Fibroblast of mammary gland (primary cell): ENCODE measurements around the gene PNPLA6.

Experiments
- DNase-seq: peaks from one replicate; pipeline ENCODE4 v3.0.0-alpha.2; 2010; ENCODE audit warnings: low read depth
- H3K4me3 ChIP-seq: 2 replicates; pipeline ENCODE4 v1.5.1; 2011; ENCODE audit warnings: low read depth, mild to moderate bottlenecking, low read length, moderate library complexity; ENCODE audit not compliant: control insufficient read depth
- CTCF ChIP-seq: conservative IDR thresholded peaks from 2 replicates; pipeline ENCODE4 v1.5.1; 2011; ENCODE audit warnings: low read depth, low read length, inconsistent platforms; ENCODE audit not compliant: control insufficient read depth, insufficient read depth

The PNPLA6 gene

GRCh38 chr19:7598180-7598579, 62.7 kb downstream of the PNPLA6 start:
- DNase-seq, result no peak
- H3K4me3 ChIP-seq, result no peak overlapping the region
- no peak for TF ChIP-seq CTCF

GRCh38 chr19:7600721-7601120, 65.2 kb downstream of the PNPLA6 start:
- no peak for DNase-seq
- H3K4me3 ChIP-seq, result no peak overlapping the region
- TF ChIP-seq CTCF, result no peak

GRCh38 chr19:7602240-7602934, 66.9 kb downstream of the PNPLA6 start:
- no peak for TF ChIP-seq CTCF
- DNase-seq, result no peak
- H3K4me3 ChIP-seq, result no peak overlapping the region

GRCh38 chr19:7602935-7603497, 67.5 kb downstream of the PNPLA6 start:
- DNase-seq, result no peak
- no peak overlapping the region for H3K4me3 ChIP-seq
- no peak for TF ChIP-seq CTCF

GRCh38 chr19:7603919-7604318, 68.4 kb downstream of the PNPLA6 start:
- no peak overlapping the region for H3K4me3 ChIP-seq
- no peak for DNase-seq
- no peak for TF ChIP-seq CTCF

DNA sequence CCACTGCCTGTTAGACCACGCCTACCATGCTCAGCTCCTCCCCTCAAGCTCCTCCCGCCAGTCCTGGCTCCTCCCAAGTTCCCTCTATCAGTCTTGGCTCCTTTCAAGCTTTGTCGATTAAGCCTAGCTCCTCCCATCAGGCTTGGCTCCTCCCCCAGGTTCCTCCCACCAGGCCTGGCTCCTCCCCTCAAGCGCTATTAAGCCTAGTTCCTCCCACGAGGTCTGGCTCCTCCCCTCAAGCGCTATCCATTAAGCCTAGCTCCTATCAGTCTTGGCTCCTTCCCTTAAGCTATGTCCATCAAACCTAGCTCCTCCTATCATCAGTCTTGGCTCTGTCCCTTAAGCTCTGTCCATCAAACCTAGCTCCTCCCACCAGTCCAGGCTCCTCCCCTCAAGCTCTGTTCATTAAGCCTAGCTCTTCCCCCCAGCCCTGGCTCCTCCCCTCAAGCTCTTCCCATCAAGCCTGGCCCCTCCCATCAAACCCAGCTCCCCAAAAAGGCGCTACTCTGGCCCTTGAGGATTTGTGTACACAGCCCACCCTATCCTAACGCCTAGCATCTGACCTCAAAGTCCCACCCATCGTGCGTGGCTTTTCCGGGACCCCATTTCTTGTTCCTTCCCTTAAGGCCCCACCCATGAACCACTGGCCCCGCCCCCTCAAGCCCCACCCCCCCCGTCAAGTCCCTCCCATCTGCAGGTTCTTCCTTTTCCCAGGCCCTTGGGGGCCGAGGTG, 70.1 kb downstream of the PNPLA6 start:
- peak; percentile 26 for DNase-seq
- TF ChIP-seq CTCF, result no peak
- H3K4me3 ChIP-seq, result no peak overlapping the region

- no peak for DNase-seq
- H3K4me3 ChIP-seq, result no peak overlapping the region
- no peak for TF ChIP-seq CTCF
These were observed 70.8 kb downstream of the PNPLA6 start for GRCh38 chr19:7606289-7606688.
